GM19035 (cell line): Measurements from ENCODE around the gene INVS.
"Not testable (repeated sequence)": the region's sequence is repeated elsewhere in the genome, so short reads cannot be mapped to it uniquely, and the experiment has no call there.

Experiments
- ATAC-seq: cut with Tn5 transposase; IDR thresholded peaks from one replicate; pipeline ENCODE4 v1.9.1; 2021; ENCODE audit not compliant: unreplicated experiment

Gene INVS

GRCh38 chr9:100082782-100083181 lies 16.3 kb upstream of the INVS start:
- ATAC-seq = no peak

GRCh38 chr9:100083448-100084127 lies 15.5 kb upstream of the INVS start:
- peak; percentile 38 for ATAC-seq

DNA sequence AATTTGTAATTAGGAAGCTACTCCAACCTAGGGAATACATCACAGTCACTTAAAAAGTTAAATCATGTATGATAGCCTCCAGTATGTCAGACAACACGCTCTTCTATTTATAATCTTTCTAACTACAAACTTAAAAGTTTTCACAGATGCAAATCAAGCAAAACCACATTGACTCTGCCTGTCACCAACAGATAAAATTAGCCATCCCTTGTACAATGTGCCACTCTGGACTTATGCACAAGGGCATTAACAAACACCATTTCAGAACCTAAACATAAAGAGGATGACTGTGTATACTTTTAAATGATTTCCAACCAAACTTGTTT lies 15.0 kb upstream of the INVS start:
- ATAC-seq = peak; percentile 57

DNA sequence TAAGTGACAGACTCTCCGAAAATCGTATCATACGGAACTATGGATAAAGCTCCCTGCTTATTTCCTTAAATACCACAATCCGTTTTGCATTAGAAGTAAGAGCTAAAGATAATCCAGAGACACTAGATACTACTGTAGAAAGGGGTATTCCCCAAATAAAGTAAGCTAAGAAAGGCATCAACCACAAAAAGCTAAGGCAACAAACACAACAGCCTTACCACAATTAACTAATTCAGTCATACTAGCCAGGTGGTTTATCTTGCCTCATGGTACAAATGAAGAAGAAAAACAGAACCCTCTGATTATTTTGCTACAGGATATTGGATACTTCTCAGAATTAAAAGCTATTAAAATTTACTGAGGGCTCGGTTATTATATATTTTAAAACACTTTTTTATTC lies 14.3 kb upstream of the INVS start:
- peak; percentile 85 for ATAC-seq

DNA sequence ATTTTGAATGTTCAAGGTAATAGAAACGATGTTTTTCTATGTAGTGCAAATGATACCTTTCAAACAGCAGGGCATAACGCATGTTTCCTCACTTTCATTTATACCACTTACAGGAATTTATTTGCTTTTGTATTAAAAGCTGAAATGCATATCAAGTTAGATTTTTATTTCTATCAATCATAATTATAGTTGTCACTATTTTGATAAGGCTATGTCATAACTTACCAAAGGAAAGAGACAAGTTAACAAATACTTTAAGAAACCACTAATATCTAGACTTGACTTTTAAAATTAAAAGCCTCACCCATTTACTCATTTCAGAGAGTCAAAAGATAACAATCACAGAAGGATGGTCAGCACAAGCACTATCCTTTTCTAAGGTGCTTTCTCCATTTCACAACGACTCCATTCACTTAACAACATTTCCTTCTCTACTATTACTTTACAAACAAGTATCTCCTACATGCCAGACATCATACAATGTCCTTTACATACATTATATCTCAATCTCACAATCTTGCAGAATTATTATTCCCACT lies 12.9 kb upstream of the INVS start:
- no peak for ATAC-seq

DNA sequence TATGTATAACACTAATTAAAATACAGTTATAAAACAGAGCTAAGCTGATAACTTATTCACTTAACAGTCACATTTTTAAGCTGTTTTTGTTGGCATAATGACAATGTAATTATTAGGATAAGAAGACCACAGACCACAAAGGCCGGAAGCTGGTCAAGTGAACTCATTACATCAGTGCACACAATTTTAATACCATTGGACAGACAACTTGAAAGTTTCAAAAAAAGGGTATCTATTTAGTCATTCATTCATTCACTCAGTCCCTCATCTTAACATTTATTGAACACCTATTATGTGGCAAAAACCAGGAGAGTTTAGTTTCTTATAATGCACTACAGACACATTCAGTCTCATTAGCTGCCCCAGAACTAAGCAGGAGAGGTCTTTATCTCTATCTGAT lies 11.8 kb upstream of the INVS start:
- no peak for ATAC-seq

DNA sequence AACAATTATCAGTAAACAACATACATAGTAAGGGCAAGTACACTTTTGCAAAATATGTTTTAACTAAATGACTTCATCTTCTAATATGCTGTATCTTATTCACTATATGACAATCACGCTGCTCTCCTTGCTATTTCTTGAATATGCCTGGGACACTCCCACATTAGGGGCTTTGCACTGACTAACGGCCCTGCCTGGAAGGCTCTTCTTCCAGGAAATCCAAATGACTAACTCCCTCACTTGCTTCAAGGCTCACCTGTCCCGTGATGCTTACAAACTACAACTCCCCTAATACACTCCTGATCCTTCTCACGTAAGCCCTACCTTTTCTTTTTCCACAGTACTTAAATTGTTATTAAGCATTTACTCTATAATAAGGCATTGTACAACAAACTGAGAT lies 10.8 kb upstream of the INVS start:
- ATAC-seq = no peak

DNA sequence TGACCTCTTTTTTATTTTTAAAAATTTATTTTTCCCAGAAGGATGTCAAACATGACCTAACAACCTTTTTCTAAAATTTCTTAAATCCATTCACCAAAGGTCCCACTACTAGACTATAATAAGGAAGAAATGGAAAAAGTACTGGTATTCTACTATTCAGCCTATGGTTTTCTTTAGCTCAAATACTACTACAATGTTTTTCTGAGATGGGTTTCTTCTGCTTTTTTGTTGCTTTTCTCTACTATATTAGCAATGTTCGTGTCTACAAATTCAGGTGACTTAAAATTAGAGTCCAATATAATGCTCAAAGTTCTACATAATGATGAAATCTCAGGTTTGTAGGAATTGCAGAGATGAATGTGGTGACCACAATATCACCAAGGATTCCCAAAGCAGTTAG lies 8.2 kb upstream of the INVS start:
- no peak for ATAC-seq

DNA sequence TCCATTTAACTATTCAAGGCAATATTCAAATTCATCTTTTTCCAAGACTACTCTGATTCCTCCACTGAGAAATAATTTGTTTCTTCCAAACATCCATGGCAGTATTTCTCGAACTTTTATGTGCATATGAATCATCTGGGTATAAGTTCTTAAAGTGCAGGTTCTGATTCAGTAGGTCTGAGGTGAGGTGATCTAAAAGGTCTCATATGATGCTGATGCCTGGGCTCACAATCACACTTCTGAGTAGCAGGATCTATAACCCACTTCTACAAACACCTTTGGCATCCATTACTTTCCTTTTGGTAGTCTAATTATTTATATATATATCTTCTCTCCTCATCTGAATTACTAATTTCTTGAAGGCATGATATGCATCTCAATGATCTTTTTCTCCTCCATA lies 7.4 kb upstream of the INVS start:
- ATAC-seq = no peak

DNA sequence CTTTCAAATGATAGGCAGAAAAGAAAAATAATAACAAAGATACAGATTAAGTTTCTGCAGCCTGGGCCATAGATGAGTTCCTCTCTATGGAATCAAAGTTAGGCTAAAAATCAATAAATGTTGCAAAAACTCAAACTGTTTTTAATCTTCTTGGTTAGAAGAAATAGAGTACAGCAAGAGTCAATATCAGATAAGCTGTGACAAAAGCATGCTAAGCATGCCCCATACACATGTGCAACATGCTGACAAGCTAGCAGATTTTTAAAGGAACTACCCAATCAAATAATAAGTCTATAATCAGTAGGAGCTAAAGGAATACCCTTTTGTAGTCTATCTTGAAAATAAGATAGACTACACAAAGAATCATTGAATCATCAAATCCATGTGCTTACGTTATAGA lies 7.0 kb upstream of the INVS start:
- no peak for ATAC-seq

- ATAC-seq = not testable (repeated sequence)
Measured at GRCh38 chr9:100094411-100094810, 4.6 kb upstream of the INVS start.

GRCh38 chr9:100096378-100096916 lies 2.6 kb upstream of the INVS start:
- no peak for ATAC-seq

DNA sequence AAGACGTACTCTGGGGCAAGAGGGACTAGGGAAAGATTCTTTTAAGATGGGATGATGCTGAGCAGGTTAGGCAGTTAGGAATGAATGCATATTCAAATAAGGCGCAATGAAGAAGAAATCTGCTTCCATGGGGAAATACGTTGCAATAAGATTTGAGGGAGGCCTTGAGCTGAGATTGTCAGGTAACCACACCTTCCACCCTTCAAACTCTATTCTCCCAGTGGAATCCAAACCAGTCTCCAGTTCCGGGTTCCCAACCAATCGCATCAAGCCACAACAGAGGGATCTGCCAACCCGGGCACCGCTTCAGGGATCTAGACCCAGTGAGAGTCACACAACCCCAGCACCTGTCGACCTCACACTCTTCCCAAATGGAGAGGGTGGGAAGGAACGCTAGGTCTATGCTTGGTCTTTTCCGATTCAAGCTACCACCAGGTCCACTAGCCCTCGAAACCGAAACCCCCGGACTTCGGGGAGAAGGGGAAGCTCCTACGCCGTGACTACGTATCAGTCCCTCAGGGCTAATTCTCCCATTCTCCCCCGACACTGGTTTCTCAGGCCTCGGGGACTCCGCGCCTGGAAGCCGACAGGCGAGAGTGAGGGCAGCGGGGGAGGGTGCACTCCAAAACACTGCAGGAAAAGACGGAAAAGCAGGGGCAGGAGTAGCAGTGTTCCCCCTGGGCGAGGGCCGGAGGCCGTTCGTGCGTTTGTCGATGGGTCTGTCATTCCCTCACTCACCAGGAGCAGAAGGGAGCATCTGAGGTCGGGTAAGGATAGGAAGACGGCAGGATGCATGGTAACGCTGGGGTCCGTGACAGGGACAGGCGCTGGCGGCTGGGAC lies 777 bp upstream of the INVS start:
- peak; percentile 8 for ATAC-seq

DNA sequence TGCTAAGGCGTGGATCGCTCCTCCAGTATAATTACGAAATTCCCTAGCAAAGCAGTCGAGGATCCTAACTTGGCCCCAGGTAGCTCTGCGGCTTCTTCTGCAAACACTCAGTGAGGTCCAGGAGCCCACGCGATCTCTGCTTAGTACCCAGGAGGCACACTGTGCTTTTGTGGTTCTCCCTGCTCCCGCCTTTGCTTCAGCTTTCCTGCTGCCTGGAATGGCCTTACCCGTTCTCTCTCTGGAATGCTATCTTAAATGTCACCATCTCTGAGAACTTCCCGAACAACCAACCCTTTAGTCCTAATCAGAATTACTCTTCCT lies 639 bp downstream of the INVS start:
- ATAC-seq = peak; percentile 2

- no peak for ATAC-seq
Measured at GRCh38 chr9:100100146-100100667, 1.2 kb downstream of the INVS start.

- no peak for ATAC-seq
Measured at GRCh38 chr9:100101608-100102007, 2.6 kb downstream of the INVS start.

GRCh38 chr9:100104314-100104713 lies 5.3 kb downstream of the INVS start:
- ATAC-seq = no peak

GRCh38 chr9:100105861-100106260 lies 6.8 kb downstream of the INVS start:
- no peak for ATAC-seq

- ATAC-seq = no peak
Measured at GRCh38 chr9:100106616-100107015, 7.6 kb downstream of the INVS start.

DNA sequence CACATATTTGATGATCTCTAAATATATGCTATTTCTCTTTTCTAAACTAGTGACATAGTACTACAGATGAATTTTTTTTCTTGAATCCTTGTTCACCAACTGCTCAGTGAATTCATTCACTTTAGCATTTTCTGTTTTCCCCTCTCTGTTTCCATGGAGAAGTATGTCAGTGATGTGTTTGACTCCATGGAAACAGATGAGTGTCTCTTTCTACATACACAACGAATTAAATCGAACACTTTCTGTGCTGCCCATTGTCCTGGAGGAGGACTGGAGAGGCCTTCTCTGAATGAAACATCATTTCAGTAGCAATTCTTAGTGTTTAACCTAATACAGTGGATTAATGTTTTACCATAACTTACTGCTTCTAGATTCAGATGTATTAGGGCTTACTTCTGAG lies 9.5 kb downstream of the INVS start:
- no peak for ATAC-seq

DNA sequence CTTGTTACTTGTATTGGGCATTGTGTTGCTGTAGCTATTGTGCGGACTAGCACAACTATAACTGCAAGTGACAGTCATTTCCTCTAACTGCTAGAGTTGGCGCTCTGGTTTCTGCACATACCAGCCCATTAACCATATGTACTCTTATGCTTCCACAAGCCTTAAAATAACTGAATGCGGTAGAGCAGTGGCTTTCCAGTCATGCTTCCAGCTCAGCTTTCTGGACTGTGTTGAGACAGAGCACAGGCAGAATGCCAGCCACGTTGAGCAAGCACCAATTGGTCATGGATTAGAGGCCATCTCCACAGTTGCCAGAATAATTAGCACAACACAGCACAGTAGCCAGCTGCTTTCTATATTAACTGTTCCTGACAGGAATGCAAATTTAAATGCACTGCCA lies 12.2 kb downstream of the INVS start:
- no peak for ATAC-seq

GRCh38 chr9:100112677-100113336 lies 13.8 kb downstream of the INVS start:
- no peak for ATAC-seq
